GM21737 (cell line): ENCODE measurements around the gene DZIP1L.
"Not testable (repeated sequence)": the region's sequence is repeated elsewhere in the genome, so short reads cannot be mapped to it uniquely, and the experiment has no call there.

ENCODE experiments used
- ATAC-seq: cut with Tn5 transposase; IDR thresholded peaks from one replicate; pipeline ENCODE4 v1.9.1; 2021; ENCODE audit warnings: mild to moderate bottlenecking, moderate library complexity; ENCODE audit not compliant: unreplicated experiment

The DZIP1L gene

DNA sequence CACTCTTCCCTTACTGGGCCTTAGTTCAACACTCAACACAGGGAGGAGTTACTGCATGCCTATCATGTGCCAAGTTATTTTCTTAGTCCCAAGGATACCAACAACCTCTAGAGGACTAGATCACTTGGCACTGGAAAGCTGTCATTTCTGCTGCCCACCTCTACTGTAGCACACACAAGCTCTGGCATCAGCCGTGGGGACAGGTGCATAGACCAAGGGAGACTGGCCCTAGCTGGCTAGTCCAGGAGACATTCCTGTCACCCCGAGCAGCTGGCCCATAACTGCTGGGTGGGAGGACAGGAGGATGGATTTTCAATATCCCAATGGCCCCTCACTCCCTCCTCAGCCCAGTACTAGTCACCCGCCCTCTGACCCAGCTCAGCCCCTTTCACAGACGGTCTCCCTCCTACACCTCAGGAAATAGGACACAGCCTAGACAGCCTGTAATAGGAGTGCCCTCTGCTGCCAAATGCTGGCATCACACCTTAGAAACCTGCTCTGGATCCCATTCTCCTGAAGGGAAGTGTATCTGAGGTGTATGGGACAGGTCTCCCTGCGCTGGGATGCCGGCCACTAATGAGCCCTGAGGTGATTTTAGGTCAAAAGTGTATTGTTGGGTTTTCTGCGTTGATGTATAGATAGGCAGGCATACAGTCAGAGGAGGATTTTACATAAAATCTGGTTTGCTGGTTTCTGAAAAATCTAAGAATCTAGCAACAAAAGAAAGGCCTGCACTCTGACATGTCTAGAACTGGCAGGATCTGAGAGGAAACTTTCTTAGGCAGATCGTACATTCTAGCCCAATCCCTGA lies 3.4 kb upstream of the DZIP1L start:
- no peak for ATAC-seq

DNA sequence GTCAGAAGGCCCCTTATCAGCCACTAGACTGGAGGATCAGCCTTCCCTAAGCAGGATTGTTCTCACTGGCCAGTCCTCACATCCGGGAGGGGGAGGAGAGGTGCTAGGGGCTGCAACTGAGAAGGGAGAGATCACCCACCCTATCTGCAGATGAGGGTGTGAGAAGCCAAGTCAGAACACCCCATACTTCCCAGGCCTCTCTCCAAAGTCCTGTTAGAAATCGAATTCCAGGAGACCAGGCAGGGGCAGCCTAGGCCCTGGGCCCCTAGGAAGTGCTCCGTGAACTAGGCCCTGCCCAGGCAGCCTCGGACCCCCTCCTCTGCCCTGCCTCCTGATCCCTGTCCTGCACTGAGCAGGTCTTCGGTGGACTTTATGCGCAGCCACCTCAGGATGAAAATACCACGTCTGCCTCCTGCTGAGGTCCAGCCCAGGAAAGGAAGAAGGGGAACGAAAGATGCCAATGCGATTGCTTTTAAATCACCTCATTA lies 933 bp downstream of the DZIP1L start:
- ATAC-seq: no peak

DNA sequence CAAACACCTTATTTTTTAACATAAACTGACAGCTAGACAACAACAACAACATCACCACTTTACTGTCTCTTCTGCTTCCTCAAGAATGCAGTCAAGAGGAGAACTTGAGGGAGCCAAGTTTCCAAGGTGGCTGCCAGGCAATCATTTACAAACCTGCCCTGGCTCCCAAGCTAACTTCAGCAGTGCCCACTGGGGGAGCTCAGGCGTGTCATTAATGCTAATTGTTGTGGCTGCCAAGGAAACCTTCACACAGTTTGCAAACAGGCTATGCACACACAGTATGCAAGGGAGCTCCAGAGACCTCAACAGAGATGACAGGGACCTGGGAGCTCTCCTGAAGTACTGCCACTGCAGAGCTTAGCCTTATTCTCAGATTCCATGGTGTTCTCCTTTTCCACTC lies 2.1 kb downstream of the DZIP1L start:
- ATAC-seq: no peak

DNA sequence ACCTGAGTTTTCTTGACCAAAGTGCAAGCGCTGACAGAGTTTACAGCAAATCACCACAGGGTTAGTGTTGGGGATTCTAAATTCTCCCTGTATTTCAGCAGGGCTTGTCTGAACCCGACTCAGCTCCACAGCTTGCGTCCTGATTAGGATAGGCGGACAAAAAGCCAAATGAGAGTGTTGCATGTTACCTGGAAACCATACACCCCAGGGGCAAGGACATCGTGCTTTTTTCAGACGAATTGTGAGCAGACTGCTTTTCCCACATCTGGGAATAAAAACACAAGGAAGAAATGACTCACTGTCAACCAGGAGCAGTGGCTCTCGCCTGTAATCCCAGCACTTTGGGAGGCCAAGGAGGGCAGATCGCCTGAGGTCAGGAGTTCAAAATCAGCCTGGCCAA lies 3.0 kb downstream of the DZIP1L start:
- ATAC-seq: no peak

DNA sequence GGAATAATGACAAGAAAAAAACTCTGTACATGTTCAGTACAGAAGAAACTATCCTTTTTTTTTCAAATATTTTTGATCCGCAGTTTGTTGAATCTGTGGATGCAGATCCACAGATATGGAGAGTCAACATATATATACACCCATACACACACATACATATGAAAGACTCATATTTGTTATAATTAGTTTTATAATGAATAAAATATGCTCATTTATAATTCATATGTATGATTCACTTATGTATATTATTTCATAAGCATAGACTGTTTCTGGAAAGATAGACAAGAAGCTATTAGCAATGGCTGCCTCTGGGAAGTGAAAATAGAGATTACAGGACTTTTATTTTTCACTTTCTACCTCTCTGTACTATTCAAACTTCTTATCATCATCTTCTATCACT lies 9.8 kb downstream of the DZIP1L start:
- ATAC-seq: no peak

DNA sequence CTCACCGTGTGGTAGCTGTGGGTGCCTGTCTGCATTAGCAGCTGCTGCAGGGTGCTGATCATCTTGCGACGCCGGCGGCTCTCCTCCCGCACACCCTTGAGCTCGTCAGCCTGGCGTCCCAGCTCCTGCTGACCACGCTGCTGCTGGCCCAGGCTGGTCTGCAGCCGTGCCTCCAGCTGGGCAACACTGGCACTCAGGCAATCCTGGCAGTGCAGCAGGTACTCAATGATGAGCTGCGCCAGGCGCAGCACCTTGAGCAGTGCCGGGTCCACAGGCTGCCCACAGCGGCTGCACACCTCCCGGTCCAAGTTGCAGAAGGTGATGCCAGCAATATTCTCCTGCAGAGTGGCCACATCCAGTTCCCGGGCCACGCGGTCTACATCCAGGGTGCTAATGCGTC lies 11.9 kb downstream of the DZIP1L start:
- ATAC-seq: no peak

DNA sequence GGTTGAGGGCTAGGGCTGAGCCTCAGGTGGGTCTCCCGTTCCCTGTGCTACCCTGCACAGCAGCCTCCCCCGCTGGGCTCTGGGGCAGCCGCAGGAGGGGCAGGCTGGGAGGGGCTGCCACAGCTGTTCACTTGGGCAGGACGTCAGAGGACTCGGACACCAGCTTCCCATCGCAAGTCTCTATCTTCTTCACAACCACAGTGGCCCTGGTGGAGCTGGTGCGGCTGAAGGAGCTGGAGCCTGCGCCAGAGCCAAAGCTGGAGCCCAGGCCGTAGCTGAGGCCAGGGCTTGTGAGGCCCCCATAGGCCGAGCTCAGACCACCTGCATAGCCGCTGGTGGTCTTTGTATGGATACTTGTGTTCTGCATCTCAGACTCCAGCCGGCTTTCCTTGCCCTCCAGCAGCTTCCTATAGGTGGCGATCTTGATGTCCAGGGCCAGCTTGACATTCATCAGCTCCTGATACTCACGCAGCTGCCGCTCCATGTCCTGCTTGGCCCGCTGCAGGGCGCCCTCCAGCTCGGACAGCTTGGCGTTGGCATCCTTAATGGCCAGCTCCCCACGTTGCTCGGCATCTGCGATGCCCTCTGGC lies 14.0 kb downstream of the DZIP1L start:
- not testable (repeated sequence) for ATAC-seq

DNA sequence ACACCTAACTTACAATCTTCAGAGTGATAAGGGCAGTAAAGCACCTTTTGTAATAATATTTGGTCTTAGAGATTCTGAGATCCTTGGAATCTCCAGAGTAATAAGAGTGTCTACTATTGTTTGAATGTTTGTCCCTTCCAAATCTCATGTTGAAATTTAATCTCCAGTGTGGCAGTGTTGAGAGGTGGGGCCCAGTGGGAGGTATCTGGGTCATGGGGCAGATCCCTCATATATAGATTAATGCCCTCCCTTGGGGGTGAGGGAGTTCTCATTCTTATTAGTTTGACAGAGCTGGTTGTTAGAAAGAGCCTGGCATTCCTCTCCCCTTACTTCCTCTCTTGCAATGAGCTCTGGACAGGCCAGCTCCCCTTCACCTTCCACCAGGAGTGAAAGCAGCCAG lies 16.0 kb downstream of the DZIP1L start:
- ATAC-seq: no peak

DNA sequence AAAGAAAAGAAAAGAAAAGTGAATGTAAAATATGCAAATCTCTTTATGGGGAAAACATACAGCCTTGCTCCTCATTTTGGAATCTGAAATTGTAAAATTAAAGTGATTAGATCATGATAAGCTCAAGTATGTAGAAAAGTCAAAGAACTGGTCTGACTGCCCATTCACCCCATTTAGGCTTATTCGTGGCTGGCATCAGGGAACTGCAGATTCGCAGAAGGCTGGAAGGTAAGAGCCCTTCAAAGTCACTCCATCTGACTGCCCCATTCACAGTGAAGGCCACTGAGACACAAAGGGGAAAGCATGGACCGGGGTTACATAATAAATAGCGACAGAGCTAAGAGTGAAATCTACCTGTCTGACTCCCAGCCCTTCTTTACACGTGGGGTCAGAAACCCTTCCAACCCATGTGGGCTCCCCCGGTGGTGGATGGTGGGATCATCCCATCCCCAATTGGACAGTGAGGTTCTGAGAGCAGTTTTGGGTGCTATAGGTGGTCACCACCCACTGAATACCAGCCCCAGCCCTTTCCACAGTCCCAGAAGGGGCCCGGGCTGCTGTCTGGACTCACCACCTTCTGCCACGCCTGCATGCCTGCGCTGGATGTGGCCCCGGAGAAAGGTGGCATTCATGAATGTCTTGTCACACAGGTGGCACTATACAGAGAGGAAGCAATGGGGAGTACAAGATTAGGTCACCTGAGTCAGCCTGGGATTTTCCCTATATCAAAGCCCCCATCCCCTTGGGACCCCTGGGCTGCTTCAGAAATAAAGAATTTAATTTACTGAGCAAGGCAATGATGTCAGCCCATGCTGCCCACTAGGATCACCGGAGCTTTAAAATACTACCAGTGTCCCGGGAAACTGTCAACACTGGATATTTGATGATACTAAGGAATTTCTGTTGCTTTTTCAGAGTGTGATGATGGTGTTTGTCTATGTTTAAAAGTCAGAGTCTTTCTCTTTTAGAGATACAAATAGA lies 17.9 kb downstream of the DZIP1L start:
- ATAC-seq: no peak

DNA sequence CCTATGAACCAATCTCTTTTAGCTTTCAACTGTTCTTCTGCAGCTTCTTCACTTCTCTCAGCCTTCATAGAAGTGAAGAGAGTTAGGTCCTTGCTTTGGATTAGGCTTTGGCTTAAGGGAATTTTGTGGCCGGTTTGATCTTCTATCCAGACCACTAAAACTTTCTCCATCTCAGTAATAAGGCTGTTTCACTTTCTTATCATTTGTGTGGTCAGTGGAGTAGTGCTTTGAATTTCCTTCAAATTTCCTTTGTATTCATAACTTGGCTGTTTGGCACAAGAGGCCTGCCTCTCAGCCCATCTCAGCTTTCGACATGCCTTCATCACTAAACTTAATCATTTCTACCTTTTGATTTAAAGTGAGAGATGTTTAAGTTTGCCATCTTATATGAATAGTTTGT lies 21.7 kb downstream of the DZIP1L start:
- no peak for ATAC-seq

DNA sequence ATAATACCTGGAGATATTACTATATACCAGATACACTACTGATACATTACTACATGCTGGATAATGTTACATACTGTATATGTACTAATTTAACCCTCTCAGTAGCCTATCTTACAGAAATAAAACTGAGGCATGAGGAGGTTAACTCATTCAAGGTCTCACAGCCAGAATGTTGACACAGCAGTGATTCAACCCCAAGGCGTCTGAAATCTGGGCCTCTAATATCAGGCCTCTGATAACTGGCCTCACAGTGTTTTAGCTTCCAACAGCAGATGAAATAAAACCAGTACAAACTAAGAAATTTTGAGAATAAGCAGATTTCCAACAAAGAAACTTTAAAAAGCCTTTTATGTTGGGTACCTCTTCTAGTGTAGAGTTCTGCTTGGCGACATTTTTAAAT lies 23.4 kb downstream of the DZIP1L start:
- no peak for ATAC-seq

DNA sequence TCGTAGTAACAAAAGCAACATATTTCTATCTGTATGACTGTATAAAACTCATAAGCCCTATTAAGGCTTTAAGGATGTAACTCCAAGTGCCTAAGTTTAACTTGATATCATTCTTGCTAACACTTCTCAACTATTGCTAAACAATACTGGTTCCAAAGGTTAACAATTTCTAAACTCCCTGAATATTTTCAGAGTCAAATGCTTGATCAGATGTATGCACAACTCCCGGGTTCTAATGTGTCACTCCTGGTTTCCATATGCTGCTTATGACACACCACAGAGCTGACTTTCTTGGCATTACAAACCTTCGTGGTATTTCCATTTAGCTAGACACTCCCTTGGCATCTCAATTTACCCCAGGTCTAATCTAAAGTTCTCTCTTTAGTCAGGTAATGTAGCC lies 26.3 kb downstream of the DZIP1L start:
- no peak for ATAC-seq

DNA sequence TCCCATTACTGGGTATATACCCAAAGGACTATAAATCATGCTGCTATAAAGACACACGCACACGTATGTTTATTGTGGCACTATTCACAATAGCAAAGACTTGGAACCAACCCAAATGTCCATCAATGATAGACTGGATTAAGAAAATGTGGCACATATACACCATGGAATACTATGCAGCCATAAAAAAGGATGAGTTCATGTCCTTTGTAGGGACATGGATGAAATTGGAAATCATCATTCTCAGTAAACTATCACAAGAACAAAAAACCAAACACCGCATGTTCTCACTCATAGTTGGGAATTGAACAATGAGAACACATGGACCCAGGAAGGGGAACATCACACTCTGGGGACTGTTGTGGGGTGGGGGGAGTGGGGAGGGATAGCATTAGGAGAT lies 29.7 kb downstream of the DZIP1L start:
- not testable (repeated sequence) for ATAC-seq

DNA sequence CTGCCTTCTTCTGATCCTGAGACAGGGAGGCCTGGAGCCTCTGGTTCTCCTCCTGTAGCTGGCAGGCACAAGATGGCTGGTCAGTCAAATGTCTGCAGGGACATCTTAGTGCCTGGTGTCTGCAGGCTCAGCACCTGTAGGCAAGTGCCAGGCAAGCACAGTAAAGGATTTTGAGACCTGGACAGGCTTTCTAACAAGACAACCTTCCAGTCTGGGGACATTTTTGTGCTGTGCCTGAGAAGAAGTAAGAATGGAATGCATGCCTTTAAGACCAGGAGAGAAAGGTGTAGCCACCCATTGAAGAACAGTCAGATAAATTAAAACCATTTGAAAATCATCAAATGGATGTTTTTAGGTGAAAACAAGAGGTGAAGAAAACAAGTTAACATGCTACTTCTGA lies 31.2 kb downstream of the DZIP1L start:
- ATAC-seq: no peak

DNA sequence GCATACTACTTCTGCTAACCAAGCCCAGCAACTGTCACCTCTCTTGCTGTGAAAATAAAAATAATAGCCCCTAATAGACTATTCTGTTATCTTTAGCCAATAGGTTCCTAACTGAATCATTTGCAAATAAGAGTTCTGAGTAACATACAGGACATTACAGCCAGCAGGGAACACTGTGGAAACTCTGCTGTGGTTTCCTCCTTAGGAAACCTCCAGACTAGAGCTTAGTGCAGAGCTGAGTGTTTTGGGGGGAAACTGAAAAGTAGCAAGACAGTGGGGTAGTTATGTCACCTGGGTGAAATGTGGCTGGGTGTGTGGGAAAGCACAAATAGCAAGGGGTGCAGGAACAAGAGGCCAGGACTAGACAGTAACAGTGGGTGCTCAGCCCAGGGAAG lies 32.4 kb downstream of the DZIP1L start:
- ATAC-seq: no peak

DNA sequence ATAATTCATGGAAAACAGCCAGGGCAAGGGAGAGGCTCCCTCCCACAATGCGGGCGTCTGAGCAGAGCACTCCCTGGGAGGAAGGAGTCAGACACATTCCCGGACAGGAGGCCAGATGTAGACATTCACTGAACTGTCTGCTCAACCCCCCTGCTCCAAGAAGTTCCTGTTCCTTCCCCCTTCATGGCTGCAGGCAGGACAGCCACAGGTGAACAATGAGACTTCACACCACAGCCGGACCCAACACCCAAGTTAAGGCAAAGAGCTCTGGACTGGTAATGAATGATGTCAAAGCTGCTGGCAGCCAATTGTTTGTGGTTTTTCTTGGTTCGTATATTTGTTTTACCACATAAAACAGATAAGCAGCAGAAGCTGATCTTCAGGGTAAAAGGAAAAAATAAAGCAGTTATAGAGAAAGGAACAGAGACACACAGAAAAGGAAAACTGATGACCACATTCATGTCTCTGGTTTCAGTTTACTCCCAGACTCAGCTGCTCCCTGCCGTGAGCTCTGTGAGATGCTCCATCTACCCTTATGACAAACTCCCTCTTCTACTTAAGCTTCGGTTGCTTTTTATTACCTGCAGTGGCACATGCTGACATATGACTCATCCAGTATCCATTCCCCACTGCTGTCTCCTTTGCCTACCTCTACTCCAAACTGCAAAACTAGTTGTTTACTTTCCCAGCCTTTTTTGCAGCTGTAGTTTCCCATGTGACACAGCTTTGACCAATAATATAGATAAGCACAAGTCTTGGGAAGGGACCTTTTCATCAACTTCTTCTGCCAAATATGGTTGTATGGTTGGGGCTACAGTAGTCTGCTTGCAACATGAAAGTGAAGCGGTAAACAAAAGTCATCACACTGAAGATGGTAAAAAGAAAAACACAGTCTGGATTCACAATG lies 33.1 kb downstream of the DZIP1L start:
- no peak for ATAC-seq

DNA sequence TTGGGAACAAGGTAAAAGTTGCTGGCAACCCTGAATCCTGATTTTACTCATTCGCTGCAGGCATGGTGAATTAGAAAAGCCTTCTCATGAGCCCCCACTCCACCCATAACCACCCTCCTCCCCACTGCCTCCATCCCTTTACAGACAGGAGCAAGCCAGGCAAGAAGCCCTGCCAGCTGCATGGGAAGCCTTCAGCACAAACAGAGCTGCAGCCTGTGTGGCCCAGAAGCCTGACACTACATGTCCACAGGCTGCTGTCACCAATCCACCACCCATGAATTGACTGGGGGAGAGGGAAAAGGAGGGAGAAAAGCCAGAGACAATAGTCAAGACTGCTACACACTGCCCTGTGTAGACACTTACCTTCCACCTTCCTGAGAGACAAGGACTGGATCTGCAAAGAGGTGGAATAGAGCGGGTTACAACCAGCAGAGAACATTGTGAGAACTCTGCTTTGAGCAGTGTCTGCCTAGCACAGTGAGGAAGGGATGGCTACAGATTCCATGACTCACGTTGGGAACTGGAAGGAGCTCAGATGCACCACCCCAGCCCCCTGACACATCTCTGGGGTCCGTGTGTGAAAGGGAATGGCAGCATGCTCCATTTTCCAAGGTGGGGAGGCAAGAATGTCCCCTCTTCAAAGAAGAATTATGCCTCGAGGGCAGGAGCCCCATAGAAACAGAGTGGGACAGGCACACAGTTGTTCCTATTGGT lies 33.9 kb downstream of the DZIP1L start:
- ATAC-seq: no peak

DNA sequence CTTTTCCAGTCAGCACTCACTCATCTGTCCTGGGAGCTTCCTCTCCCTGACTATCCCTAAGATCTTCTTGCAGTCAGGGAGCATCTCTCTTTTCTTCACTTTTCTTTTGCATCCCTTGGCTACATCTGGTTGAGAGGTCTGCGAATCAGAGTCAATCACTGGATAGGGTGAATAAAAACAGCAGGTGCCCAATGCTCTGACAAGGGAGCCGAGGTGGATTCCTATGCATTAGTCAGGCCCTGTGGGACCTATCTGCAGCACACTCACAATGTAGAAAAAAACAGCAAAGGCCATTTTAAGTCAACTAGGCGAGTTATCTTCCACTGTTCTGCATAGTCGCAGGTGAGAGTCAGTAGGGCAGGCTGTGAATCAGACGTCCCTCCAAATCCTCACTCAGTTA lies 35.5 kb downstream of the DZIP1L start:
- no peak for ATAC-seq

DNA sequence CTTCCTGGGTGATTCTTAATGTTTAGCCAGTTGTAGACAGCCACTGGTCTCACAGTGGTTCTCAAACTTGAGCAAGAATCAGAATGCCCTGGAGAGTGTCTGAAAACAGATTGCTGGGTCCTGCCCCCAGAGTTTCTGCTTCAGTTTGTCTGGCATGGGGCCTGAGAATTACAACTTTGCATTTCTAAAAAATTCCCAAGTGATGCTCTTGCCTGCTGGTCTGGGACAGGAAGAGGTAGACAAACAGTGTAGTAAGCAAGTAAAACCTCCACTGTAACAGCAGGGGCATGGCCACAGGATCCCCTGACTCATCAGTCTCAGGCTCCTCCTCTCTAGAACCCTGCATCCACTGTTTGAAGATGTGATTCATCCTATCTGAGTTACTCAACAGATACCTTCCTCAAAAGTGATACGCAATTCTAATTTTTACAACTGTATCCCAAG lies 36.5 kb downstream of the DZIP1L start:
- ATAC-seq: no peak

DNA sequence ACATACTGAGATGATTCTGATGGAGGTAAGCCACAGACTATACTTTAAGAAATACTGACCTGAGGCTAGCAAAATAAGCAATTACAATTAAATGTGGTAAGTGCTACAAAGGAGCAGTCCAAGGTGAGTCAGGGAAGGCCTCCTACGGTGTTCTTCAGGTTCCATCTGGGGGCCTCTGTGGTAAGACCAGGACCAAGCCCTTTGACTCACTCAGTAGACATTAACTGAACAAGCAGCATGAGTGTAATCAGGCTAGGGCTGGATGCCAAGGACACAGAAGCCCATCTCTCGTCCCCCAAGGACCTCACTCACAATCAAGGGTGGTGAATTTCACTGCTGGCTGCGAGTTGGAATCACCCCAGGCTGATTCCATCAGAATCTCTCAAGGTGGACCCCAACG lies 37.3 kb downstream of the DZIP1L start:
- ATAC-seq: no peak
